ENCODE measurements around the gene ATF7IP.
"Not testable (repeated sequence)": the region's sequence is repeated elsewhere in the genome, so short reads cannot be mapped to it uniquely, and the experiment has no call there.

The ATF7IP gene, protein sequence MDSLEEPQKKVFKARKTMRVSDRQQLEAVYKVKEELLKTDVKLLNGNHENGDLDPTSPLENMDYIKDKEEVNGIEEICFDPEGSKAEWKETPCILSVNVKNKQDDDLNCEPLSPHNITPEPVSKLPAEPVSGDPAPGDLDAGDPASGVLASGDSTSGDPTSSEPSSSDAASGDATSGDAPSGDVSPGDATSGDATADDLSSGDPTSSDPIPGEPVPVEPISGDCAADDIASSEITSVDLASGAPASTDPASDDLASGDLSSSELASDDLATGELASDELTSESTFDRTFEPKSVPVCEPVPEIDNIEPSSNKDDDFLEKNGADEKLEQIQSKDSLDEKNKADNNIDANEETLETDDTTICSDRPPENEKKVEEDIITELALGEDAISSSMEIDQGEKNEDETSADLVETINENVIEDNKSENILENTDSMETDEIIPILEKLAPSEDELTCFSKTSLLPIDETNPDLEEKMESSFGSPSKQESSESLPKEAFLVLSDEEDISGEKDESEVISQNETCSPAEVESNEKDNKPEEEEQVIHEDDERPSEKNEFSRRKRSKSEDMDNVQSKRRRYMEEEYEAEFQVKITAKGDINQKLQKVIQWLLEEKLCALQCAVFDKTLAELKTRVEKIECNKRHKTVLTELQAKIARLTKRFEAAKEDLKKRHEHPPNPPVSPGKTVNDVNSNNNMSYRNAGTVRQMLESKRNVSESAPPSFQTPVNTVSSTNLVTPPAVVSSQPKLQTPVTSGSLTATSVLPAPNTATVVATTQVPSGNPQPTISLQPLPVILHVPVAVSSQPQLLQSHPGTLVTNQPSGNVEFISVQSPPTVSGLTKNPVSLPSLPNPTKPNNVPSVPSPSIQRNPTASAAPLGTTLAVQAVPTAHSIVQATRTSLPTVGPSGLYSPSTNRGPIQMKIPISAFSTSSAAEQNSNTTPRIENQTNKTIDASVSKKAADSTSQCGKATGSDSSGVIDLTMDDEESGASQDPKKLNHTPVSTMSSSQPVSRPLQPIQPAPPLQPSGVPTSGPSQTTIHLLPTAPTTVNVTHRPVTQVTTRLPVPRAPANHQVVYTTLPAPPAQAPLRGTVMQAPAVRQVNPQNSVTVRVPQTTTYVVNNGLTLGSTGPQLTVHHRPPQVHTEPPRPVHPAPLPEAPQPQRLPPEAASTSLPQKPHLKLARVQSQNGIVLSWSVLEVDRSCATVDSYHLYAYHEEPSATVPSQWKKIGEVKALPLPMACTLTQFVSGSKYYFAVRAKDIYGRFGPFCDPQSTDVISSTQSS

DNA sequence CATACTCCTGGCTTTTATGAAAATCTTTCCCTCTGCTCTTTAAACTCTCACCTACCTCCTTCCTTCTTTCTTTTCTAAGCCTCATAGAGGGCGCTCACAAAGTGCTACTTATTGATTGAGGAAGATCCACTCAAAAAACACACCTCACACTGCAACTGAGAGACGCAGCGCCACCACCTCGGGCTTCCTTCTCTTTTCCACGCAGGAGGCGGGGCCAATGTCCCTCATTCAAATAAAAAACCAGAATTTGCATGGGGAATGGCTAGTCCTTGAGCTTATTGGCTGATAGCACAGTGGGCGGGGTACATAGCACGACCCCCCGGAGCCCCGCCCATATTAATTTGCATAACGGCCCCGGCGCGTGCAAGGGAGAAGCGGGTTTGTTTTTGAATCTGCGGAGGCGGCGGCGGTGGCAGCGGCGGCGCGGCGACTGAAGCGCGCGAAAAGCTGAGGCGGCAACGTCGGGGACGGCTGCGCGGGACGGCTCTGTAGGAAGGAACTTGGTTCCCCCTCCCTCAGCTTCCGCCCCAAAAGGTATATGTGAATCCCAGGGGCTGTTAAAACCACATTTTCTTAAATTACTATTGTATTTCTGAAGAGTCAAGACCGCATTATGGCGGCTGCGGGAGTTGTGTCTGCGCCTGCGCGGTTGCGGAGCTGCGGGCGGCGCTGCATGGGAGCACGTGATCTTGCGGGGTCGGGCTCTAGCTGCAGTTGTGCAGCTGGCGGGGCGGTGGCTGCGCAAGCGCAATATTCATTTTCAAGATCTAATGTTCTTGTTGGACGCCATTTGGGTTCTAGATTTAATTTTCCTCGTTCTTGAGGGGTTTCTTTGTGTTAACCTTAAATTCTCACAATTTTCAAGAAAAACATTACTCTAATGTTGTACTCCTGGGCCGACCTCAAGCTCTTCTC is at the start of gene ATF7IP:
Gene ATF7IP, plus strand, starts transcription at position 389 of the 915 bp plus-strand sequence. CDS start 58,234 bp downstream, outside the sequence.
- DNase-seq = peak; percentile 88

DNA sequence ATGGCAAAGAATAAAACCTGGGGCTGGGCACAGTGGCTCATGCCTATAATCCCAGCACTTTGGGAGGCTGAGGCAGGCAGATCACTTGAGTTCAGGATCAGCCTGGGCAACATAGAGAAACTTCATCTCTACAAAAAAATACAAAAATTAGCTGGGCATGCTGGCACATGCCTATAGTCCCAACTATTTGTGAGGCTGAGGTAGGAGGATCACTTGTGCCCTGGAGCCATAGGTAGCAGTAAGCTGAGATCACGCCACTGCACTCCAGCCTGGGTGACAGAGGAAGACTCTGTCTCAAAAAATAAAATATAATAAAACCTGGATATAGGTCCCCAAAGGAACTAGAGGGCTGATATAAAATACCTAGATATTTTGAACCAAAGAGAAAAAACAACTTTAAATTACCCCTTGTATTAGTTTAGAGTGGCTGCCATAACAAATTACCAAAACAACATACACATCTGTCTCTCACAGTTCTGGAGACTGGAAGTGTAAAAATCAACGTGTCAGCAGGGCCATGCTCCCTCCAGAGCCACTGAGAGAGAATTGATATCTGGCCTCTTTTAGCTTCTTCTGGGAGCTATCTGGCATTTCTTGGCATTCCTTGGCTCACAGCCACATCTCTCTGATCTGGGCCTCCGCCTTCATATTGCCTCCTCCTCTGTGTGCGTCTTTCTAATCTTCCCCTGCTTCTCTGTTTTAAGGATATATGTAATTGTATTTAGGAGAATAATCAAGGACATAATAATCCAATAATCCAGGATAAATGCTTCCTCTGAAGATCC is 47.9 kb upstream of the ATF7IP start:
- no peak for DNase-seq

DNA sequence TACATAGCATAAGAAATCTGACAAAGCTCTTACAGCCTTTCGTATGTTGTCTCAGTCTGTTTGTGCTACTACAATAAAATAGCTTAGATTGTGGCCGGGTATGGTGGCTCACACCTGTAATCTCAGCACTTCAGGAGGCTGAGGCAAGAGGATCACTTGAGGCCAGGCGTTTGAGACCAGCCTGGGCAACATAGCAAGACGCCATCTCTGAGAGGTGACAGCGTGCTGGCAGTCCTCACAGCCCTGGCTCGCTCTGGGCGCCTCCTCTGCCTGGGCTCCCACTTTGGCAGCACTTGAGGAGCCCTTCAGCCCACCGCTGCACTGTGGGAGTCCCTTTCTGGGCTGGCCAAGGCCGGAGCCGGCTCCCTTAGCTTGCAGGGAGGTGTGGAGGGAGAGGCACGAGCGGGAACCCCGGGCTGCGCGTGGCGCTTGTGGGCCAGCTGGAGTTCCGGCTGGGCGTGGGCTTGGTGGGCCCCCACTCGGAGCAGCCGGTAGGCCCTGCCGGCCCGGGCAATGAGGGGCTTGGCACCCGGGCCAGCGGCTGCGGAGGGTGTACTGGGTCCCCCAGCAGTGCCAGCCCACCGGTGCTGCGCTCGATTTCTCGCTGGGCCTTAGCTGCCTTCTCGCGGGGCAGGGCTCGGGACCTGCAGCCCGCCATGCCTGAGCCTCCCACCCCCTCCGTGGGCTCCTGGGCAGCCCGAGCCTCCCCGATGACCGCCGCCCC is 45.6 kb upstream of the ATF7IP start:
- not testable (repeated sequence) for DNase-seq

DNA sequence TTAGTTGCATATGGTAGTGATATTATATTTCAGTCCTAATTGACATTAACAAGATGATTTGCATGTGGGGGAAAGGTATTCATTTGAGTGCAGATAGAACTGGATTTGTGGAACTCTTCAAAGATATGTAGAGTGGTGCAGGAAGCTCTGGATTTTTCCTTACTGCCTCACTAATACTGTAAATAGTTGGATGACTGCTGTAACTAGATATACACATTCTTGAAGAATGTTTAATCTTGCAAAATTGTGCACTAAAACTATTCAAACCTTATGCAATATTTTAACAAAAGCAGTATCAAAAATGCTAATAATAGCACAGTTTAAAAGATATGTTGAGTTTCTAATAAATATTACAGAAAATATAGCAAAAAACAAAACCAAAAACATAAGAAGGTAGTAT is 43.1 kb upstream of the ATF7IP start:
- no peak for DNase-seq

DNA sequence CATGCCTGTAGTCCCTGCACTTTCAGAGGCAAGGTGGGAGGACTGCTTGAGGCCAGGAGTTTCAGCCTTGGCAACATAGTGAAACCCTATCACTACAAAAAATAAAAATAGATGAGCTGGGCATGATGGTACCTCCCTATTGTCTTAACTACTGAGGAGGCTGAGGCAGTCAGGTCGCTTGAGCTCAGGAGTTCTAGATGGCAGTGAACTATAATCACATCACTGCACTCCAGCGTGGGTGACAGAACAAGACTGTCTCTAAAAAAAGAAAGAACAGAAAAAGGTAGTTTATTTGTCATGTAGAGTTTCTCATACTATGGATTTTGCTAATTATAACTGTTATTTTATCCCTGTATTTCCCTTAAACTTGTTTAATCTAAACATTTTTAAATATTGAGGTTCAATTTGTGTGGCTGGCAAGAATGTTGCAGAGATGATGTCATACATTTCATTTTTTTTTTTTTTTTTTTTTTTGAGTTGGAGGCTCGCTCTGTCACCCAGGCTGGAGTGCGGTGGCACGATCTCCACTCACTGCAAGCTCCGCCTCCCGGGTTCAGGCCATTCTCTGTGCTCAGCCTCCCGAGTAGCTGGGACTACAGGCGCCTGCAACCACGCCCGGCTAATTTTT is 39.7 kb upstream of the ATF7IP start:
- no peak for DNase-seq

DNA sequence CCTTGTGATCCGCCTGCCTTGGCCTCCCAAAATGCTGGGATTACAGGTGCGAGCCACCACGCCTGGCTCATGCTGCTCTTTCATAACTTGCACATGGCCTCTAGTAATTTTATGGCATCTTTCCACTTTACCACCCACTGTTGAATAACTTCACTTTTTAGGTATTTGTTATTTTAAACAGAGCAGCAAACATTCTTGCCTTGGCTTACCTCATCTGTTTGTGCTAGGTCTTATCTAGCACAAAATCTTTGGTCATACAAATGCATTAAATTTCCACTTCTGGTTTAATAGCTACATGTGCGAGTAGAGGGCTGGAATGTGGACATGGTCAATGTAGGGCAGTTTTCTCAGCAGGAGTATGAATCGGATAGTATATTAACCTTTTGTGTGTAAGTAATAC is 38.8 kb upstream of the ATF7IP start:
- DNase-seq = no peak

DNA sequence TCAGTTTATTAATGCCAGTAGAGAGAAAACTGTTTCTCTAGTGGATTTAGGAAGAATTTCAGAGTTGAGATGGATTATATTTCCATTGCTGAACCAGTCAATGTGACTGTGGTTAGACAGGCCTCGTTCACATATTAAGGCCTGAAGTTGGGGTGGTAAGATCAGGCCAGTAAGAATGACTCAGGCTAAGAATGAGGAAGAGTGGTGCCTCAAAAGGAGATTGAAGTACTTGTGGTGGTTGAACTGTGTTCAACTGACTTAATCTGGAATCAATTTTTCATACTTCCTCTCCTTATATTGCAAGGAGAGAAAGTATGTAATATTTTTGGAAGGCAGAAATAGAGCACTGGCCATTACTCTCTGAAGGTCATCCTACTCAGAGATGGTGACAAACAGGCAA is 37.8 kb upstream of the ATF7IP start:
- DNase-seq = no peak

DNA sequence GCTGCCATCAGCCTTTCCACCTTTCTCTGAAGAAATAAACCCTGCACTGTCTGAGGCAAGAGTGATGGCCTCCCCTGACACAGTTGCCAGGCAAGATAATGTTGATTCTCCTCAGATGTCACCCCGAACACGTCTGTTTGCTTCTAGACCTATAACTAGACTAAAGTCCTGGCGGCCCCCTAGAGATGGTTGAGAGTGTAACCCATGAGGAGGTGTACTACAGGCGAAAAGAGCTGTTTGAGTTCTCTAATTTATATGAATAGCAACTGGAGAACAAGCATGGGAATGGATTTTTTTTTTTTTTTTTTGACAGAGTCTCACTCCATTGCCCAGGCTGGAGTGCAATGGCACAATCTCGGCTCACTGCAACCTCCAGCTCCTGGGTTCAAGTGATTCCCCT is 33.0 kb upstream of the ATF7IP start:
- no peak for DNase-seq

DNA sequence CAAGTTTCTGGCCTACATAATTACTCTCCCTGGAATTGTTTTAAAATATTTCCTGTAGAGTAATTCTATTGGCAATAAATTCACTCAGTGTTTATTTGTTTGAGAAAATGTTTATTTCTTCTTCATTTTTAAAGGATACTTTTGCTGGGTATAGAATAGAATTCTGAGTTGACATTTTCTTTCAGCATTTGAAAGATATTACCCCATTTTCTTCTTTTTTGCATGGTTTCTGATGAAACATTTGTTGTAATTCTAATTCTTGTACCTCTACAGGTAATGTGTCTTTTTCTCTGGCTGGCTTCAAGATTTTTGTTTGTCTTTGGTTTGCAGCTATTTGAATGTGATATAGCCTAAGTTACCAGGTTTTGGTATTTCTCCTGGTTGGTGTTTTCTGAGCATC is 25.1 kb upstream of the ATF7IP start:
- no peak for DNase-seq

DNA sequence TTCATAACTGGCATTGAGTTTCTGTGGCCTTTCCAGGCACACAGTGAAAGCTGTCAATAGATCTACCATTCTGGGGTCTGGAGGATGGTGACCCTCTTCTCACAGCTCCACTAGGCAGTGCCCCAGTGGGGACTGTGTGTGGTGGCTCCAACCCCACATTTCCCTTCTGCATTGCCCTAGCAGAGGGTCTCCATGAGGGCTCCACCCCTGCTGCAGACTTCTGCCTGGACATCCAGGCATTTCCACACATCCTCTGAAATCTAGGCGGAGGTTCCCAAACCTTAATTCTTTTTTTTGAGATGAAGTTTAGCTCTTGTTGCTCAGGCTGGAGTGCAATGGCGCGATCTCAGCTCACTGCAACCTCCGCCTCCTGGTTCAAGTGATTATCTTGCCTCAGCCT is 14.0 kb upstream of the ATF7IP start:
- DNase-seq = not testable (repeated sequence)

DNA sequence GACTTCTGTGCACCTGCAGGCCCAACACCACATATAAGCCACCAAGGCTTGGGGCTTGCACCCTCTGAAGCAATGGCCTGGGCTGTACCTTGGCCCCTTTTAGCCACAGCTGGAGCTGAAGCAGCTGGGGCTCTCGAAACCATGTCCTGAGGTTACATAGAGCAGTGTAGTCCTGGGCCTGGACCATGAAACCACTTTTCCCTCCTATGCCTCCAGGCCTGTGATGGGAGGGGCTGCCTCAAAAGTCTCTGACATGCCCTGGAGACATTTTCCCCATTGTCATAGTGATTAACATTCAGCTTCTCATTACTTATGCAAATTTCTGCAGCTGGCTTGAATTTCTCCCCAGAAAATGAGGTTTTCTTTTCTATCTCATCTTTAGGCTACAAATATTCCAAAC is 13.4 kb upstream of the ATF7IP start:
- not testable (repeated sequence) for DNase-seq

DNA sequence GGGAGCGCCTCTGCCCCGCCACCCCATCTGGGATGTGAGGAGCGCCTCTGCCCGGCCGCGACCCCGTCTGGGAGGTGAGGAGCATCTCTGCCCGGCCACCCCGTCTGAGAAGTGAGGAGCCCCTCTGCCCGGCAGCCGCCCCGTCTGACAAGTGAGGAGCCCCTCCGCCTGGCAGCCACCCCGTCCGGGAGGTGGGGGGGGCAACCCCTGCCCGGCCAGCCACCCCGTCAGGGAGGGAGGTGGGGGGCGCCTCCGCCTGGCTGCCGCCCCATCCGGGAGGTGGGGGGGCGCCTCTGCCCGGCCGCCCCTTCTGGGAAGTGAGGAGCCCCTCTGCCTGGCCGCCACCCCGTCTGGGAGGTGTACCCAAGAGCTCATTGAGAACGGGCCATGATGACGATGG is 10.8 kb upstream of the ATF7IP start:
- DNase-seq = not testable (repeated sequence)

DNA sequence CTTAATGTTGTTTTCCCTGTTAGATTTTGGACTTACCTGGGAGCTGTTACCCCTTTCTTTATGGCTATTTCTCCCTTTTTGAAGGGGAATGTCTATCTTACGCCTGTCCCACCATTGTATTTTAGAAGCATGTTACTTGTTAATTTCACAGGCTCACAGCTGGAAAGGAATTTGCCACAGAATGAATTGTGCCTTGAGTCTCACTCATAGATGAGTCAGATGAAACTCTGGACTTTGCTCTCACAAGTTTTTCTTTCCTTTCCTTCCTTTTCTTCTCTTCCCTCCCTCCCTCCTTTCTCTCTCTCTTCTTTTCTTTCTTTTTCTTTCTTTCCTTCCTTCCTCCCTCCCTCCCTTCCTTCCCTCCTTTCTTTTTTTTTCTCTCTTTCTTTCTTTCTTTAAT is 9.3 kb upstream of the ATF7IP start:
- no peak for DNase-seq

DNA sequence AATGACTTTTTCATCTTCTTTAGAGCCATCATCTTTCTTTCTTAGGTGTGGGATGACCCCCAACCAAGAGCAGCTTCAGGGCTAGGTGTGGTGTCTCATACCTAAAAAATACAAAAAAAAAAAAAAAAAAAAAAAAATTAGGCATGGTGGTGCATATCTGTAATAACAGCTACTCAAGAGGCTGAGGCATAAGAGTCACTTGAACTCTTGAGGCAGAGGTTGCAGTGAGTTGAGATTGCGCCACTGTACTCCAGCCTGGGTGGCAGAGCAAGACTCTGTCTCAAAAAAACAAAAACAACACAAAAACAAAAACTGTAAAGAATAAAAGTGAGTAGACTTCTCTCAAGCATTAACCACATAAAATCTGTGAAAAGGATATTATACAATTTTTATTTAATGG is 8.0 kb upstream of the ATF7IP start:
- no peak for DNase-seq

DNA sequence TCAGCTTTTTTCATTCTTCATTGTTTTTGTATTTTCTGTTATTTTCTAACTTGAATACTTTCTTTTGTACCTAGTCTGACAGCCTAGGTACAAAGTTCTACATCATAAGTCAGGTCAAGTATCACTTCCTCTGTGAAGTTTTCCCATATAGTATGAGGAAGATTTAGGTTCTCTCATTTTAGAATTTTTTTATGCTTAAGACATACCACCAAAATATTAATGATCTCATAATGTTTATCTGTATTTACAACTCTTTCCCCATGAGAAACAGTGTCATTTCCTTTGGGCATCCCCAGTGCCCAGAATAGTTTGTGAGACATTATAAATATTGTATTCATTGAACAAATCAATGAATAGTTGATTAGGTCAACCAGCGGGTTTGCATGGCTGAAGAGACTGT is 3.1 kb upstream of the ATF7IP start:
- DNase-seq = no peak

DNA sequence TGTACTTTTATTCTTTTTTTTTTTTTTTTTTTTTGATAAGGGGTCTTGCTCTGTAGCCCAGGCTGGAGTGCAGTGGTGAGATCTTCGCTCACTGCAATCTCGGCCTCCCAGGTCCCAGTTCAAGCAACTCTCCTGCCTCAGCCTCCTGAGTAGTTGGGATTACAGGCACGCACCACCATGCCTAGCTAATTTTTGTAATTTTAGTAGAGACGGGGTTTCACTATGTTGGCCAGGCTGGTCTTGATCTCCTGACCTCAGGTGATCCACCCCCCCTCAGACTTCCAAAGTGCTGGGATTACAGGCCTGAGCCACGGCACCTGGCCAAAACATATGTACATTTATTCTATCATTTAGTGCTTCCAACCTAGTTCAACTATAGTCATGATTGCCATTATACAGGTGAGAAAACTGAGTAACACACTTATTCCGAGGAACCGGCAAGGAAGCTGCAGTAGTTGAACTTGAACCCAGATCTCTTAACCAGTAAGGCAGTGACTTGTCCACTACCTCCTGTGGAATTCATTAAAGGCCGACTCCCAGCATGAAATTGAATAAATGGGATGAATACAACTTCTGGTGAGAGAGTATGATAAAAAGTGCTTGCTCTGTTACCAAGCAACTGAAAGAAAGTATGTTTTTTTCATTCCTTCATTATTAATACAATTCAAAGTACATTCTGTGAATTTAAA is 755 bp upstream of the ATF7IP start:
- DNase-seq = no peak

DNA sequence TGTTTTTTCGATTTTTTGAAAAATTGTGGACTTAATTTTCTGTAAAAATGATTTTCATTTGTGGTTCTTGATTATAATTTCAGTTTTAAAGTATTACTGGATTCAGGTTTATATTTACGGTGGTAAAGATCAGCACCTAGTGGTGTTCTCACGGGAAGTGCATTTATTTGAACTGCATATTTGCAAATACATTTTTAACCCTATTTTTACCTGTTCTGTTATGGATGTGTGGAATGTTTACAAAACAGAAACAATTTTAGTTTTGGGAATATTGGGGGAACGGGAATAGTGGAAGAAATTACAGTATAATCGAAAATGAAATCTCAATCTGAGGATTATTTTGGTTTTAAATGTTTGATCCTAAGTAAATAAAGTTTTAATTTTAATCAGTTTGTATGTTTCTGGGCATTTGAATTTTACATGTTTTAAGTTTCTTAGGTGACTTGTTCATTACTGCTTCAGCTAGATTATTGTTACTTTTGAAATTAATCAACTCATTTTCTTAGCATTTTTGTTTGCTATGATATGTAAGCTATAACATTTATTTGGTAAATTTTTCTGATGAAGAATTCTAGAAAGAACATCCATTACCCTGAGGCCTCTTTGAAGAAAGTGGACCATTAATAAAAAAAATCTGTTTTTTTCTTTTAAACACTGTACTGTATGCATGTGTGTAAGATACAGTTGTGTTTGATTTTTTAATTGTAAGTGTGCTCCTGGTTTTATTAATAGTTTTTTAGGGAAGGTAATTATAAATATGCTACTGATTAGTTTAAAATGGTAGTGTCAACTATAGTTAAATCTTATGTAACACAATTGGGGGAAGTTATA is 942 bp downstream of the ATF7IP start:
- DNase-seq = no peak

DNA sequence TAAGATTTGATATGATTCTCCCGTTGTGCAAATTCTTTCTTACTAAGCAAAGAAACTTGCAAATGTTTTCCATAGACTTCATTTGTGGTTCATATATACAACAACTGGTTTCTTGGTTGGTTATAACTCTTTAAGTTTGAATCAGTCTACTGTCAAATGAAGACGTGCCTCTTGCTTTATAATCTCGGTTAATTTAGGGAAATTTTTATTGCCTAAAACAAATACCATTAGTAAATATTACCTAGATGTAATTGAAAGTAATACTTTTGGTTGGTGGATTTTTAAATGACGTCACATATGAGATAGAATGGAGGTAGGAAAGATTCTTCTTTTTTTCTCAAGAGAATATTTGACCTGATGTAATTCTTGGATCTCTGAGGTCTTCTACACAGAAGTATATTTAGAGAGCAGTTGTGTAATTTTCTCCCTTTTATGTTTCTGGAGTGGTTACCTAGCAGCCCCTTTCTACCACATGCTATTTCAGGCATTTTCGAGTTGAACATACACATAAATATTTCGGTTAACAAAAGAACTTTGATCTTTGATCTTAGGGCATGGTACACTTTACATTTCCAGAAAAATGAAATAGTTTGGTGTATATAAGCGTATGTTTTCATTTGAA is 1.7 kb downstream of the ATF7IP start:
- DNase-seq = no peak
